ENCODE measurements around the gene NSMCE1. TPM values are rescaled to one million over a fixed set of nuclear protein-coding genes. Genes with fewer than 3 reads are reported as not detected.

NSMCE1 gene
- total RNA-seq, 8 experiments from 2014 or later, result 52.1 to 81.8 (median 59.5) TPM

- in situ Hi-C loops (cut with MboI; ENCODE audit: low pct_unique_long_range_greater_than_20kb in 2 of 9, low sequenced_read_pairs in 9 of 9, unreplicated experiment in 9 of 9), result no loop called here
- no peak for ATAC-seq (replicated peaks in 6 of 8)
- H3K4me1 ChIP-seq (replicated peaks in 1 of 2), result peaks cover 0 to 4% of the 10 kb centered on the region in 2 donors
- no peak overlapping the region for H3K27ac ChIP-seq
- WGBS, 10 experiments, result 31 to 97% (median 81%) methylated on average over 2 to 12 of the region's 16 CpGs
- no peak overlapping the region for H3K4me3 ChIP-seq
Measured at GRCh38 chr16:27310576-27311447, 42.2 kb upstream of the NSMCE1 start.

GRCh38 chr16:27308792-27309191, 40.2 kb upstream of the NSMCE1 start:
- in situ Hi-C loops (cut with MboI; ENCODE audit: low pct_unique_long_range_greater_than_20kb in 2 of 9, low sequenced_read_pairs in 9 of 9, unreplicated experiment in 9 of 9), result no loop called here

GRCh38 chr16:27305839-27306442, 37.4 kb upstream of the NSMCE1 start:
- in situ Hi-C loops (cut with MboI; ENCODE audit: low pct_unique_long_range_greater_than_20kb in 2 of 9, low sequenced_read_pairs in 9 of 9, unreplicated experiment in 9 of 9), result no loop called here
- Histone ChIP-seq H3K4me3 (no peak overlapping the region), H3K27ac (no peak overlapping the region), H3K4me1 (replicated peaks in 1 of 2) (no peaks in the 10 kb centered on the region)
- 54 to 100% (median 92%) methylated on average over 1 to 5 of the region's 9 CpGs; no CpG with 5 or more reads in 2 of the 10 experiments for WGBS, 10 experiments
- ATAC-seq (replicated peaks in 6 of 8), result no peak

More at GRCh38 chr16:27308792-27309191, 40.2 kb upstream of the NSMCE1 start:
- Histone ChIP-seq H3K27ac (no peak overlapping the region), H3K4me1 (replicated peaks in 1 of 2) (peaks cover 0 to 4% of the 10 kb centered on the region in 2 donors), H3K4me3 (no peak overlapping the region)
- 0 to 100% (median 65%) methylated on average over 1 of the region's 1 CpG; no CpG with 5 or more reads in 4 of the 10 experiments for WGBS, 10 experiments
- no peak for ATAC-seq (replicated peaks in 6 of 8)

- no peak for ATAC-seq (replicated peaks in 6 of 8)
- in situ Hi-C loops (cut with MboI; ENCODE audit: low pct_unique_long_range_greater_than_20kb in 2 of 9, low sequenced_read_pairs in 9 of 9, unreplicated experiment in 9 of 9), result no loop called here
- Histone ChIP-seq H3K4me1 (replicated peaks in 1 of 2) (no peaks in the 10 kb centered on the region), H3K27ac (no peak overlapping the region), H3K4me3 (no peak overlapping the region)
- WGBS, 10 experiments, result 14 to 88% (median 48%) methylated on average over 1 to 5 of the region's 5 CpGs
Measured at GRCh38 chr16:27304881-27305745, 36.5 kb upstream of the NSMCE1 start.

- in situ Hi-C loops (cut with MboI; ENCODE audit: low pct_unique_long_range_greater_than_20kb in 2 of 9, low sequenced_read_pairs in 9 of 9, unreplicated experiment in 9 of 9), result no loop called here
- Histone ChIP-seq H3K27ac (no peak overlapping the region), H3K4me1 (replicated peaks in 1 of 2) (no peaks in the 10 kb centered on the region), H3K4me3 (no peak overlapping the region)
- WGBS, 10 experiments, result 33 to 100% (median 61%) methylated on average over 1 to 2 of the region's 2 CpGs; no CpG with 5 or more reads in 4 of the 10 experiments
- ATAC-seq (replicated peaks in 6 of 8), result no peak
Measured at GRCh38 chr16:27304102-27304501, 35.5 kb upstream of the NSMCE1 start.

- no peak for ATAC-seq (replicated peaks in 6 of 8)
- 60 to 100% (median 80%) methylated on average over 1 to 11 of the region's 12 CpGs; no CpG with 5 or more reads in 4 of the 10 experiments for WGBS, 10 experiments
- in situ Hi-C loops (cut with MboI; ENCODE audit: low pct_unique_long_range_greater_than_20kb in 2 of 9, low sequenced_read_pairs in 9 of 9, unreplicated experiment in 9 of 9), result no loop called here
Measured at GRCh38 chr16:27303256-27304100, 34.9 kb upstream of the NSMCE1 start.

GRCh38 chr16:27302126-27302525, 33.6 kb upstream of the NSMCE1 start:
- H3K4me3 ChIP-seq, result no peak overlapping the region
- in situ Hi-C loops (cut with MboI; ENCODE audit: low pct_unique_long_range_greater_than_20kb in 2 of 9, low sequenced_read_pairs in 9 of 9, unreplicated experiment in 9 of 9), result no loop called here
- ATAC-seq (replicated peaks in 6 of 8), result peak in 3 of 8 experiments; percentile 21 to 46 (median 41)
- 0 to 100% (median 44%) methylated on average over 1 of the region's 3 CpGs; no CpG with 5 or more reads in 7 of the 10 experiments for WGBS, 10 experiments
- no peak overlapping the region for H3K27ac ChIP-seq
- no peaks in the 10 kb centered on the region for H3K4me1 ChIP-seq (replicated peaks in 1 of 2)

More at GRCh38 chr16:27303256-27304100, 34.9 kb upstream of the NSMCE1 start:
- H3K4me1 ChIP-seq (replicated peaks in 1 of 2), result no peaks in the 10 kb centered on the region
- no peak overlapping the region for H3K4me3 ChIP-seq
- no peak overlapping the region for H3K27ac ChIP-seq

GRCh38 chr16:27301236-27301861, 32.8 kb upstream of the NSMCE1 start:
- Histone ChIP-seq H3K27ac (no peak overlapping the region), H3K4me3 (no peak overlapping the region), H3K4me1 (replicated peaks in 1 of 2) (no peaks in the 10 kb centered on the region)
- in situ Hi-C loops (cut with MboI; ENCODE audit: low pct_unique_long_range_greater_than_20kb in 2 of 9, low sequenced_read_pairs in 9 of 9, unreplicated experiment in 9 of 9), result no loop called here
- 20 to 100% (median 80%) methylated on average over 2 to 3 of the region's 3 CpGs; no CpG with 5 or more reads in 3 of the 10 experiments for WGBS, 10 experiments
- ATAC-seq (replicated peaks in 6 of 8), result peak in 3 of 8 experiments; percentile 32 to 74 (median 51)

- in situ Hi-C loops (cut with MboI; ENCODE audit: low pct_unique_long_range_greater_than_20kb in 2 of 9, low sequenced_read_pairs in 9 of 9, unreplicated experiment in 9 of 9), result loop anchor here in 1 of 9 experiments (10.0 kb wide), 1 partner anchor 57 kb away; no protein-coding TSS in a partner anchor
- no peak for ATAC-seq (replicated peaks in 6 of 8)
- H3K4me1 ChIP-seq (replicated peaks in 1 of 2), result no peaks in the 10 kb centered on the region
- H3K4me3 ChIP-seq, result no peak overlapping the region
- no peak overlapping the region for H3K27ac ChIP-seq
- WGBS, 10 experiments, result 50 to 100% (median 94%) methylated on average over 2 to 5 of the region's 5 CpGs; no CpG with 5 or more reads in 1 of the 10 experiments
Measured at GRCh38 chr16:27298132-27298531, 29.6 kb upstream of the NSMCE1 start.

- ATAC-seq (replicated peaks in 6 of 8), result no peak
- Histone ChIP-seq H3K27ac (no peak overlapping the region), H3K4me3 (no peak overlapping the region), H3K4me1 (replicated peaks in 1 of 2) (no peaks in the 10 kb centered on the region)
- in situ Hi-C loops (cut with MboI; ENCODE audit: low pct_unique_long_range_greater_than_20kb in 2 of 9, low sequenced_read_pairs in 9 of 9, unreplicated experiment in 9 of 9), result loop anchor here in 1 of 9 experiments (10.0 kb wide), 1 partner anchor 61 kb away; no protein-coding TSS in a partner anchor
- WGBS, 10 experiments, result 10 to 60% (median 50%) methylated on average over 1 to 5 of the region's 5 CpGs; no CpG with 5 or more reads in 2 of the 10 experiments
Measured at GRCh38 chr16:27293343-27293742, 24.8 kb upstream of the NSMCE1 start.

GRCh38 chr16:27291722-27292240, 23.2 kb upstream of the NSMCE1 start:
- in situ Hi-C loops (cut with MboI; ENCODE audit: low pct_unique_long_range_greater_than_20kb in 2 of 9, low sequenced_read_pairs in 9 of 9, unreplicated experiment in 9 of 9), result loop anchor here in 1 of 9 experiments (10.0 kb wide), 1 partner anchor 63 kb away; no protein-coding TSS in a partner anchor
- H3K27ac ChIP-seq, result no peak overlapping the region
- WGBS, 10 experiments, result 40 to 100% (median 82%) methylated on average over 1 to 4 of the region's 4 CpGs
- ATAC-seq (replicated peaks in 6 of 8), result no peak
- no peaks in the 10 kb centered on the region for H3K4me1 ChIP-seq (replicated peaks in 1 of 2)
- no peak overlapping the region for H3K4me3 ChIP-seq

Measured in motor neuron (in vitro differentiated cells).